OCI-LY7 (cell line): Measurements from ENCODE around the gene MYLK. TPM values are rescaled to one million over a fixed set of nuclear protein-coding genes. Genes with fewer than 3 reads are reported as not detected.

Experiments used
- BruUV-seq: library from RNA; stranded (reverse); fragments of 400-500 nt; replicated peaks from 2 replicates; lab custom pipeline; 2021; lab: Mats Ljungman, UMichigan
- CTCF ChIA-PET: fragments of 300-600 bp; sonication (Branson Sonifier 250); formaldehyde crosslinking; loops from one replicate; lab custom pipeline; 2022; ENCODE audit warnings: antibody characterized with exemption; ENCODE audit not compliant: unreplicated experiment; lab: Charles Lee
- POLR2A ChIA-PET: fragments of 300-600 bp; sonication (Branson Sonifier 250); formaldehyde crosslinking; loops from one replicate; lab custom pipeline; 2022; ENCODE audit warnings: antibody characterized with exemption; lab: Charles Lee
- DNase-seq: peaks from one replicate; pipeline ENCODE4 v3.0.0-alpha.2; 2015; ENCODE audit warnings: low spot score
- H2AFZ ChIP-seq: fragments of 200-600 bp; sonication (generic), shearing (Covaris generic); 2 replicates; pipeline ENCODE4 v1.6.1; 2014; ENCODE audit warnings: mild to moderate bottlenecking, antibody characterized with exemption, low read length, moderate library complexity
- H3K27ac ChIP-seq: fragments of 200-600 bp; sonication (generic); 2 replicates; pipeline ENCODE4 v1.5.1; 2014; ENCODE audit warnings: mixed run types, low read depth, mild to moderate bottlenecking, moderate library complexity, low read length, inconsistent platforms; ENCODE audit not compliant: poor library complexity, severe bottlenecking
- H3K36me3 ChIP-seq: fragments of 200-600 bp; sonication (generic); 2 replicates; pipeline ENCODE4 v1.6.1; 2014; ENCODE audit warnings: mild to moderate bottlenecking, antibody characterized with exemption, low read length, moderate library complexity, mixed read lengths; ENCODE audit not compliant: insufficient read depth
- H3K4me1 ChIP-seq: fragments of 200-600 bp; sonication (generic); 2 replicates; pipeline ENCODE4 v1.5.1; 2014; ENCODE audit warnings: mild to moderate bottlenecking, low read length; ENCODE audit not compliant: insufficient read depth, poor library complexity, severe bottlenecking
- H3K4me2 ChIP-seq: fragments of 200-600 bp; sonication (generic); 2 replicates; pipeline ENCODE4 v1.6.1; 2014; ENCODE audit warnings: mild to moderate bottlenecking, low read length
- H3K4me3 ChIP-seq: fragments of 200-600 bp; sonication (generic); 2 replicates; pipeline ENCODE4 v1.5.1; 2014; ENCODE audit warnings: mild to moderate bottlenecking, low read depth, low read length; ENCODE audit not compliant: poor library complexity, severe bottlenecking
- H3K79me2 ChIP-seq: fragments of 200-600 bp; sonication (generic); 2 replicates; pipeline ENCODE4 v1.6.1; 2016; ENCODE audit warnings: low read depth, mild to moderate bottlenecking, low read length, moderate library complexity, mixed read lengths; ENCODE audit not compliant: insufficient read depth
- H3K9me2 ChIP-seq: fragments of 200-600 bp; sonication (generic); 2 replicates; pipeline ENCODE4 v1.6.1; 2016; ENCODE audit warnings: mild to moderate bottlenecking, low read length, mixed read lengths; ENCODE audit not compliant: insufficient read depth
- H3K9me3 ChIP-seq: fragments of 200-600 bp; sonication (generic); 2 replicates; pipeline ENCODE4 v1.6.1; 2014; ENCODE audit warnings: mild to moderate bottlenecking, mixed run types, low read length, mixed read lengths
- H4K20me1 ChIP-seq: fragments of 200-600 bp; sonication (generic); 2 replicates; pipeline ENCODE4 v1.6.1; 2014; ENCODE audit warnings: mild to moderate bottlenecking, antibody characterized with exemption, low read length, moderate library complexity, mixed read lengths; ENCODE audit not compliant: insufficient read depth
- CTCF ChIP-seq: fragments of 200-600 bp; sonication (generic); conservative IDR thresholded peaks from 2 replicates; pipeline ENCODE4 v1.5.1; 2014; ENCODE audit warnings: mild to moderate bottlenecking, antibody characterized with exemption, low read length, moderate library complexity, mixed read lengths
- EZH2phosphoT487 ChIP-seq: fragments of 200-600 bp; sonication (generic); IDR thresholded peaks from 2 replicates; pipeline ENCODE4 v1.6.1; 2018; ENCODE audit warnings: low read depth, borderline replicate concordance, mild to moderate bottlenecking, mixed run types, antibody characterized with exemption, low read length, moderate library complexity, mixed read lengths
- intact Hi-C: fragments of 100-400 bp; cut with micrococcal nuclease; formaldehyde crosslinking; loops from one replicate; pipeline ENCODE4 v1.10.0; 2022; ENCODE audit not compliant: unreplicated experiment
- total RNA-seq, 2 experiments: library from RNA; depleted of rRNA in 1 of 2; stranded (reverse); fragments of >200 nt in 1 of 2; shearing (Covaris generic) in 1 of 2; gene quantifications; 2 replicates each; pipeline ENCODE4 v1.2.3, GENCODE V29; 2014 to 2022

MYLK gene
- total RNA-seq, 2 experiments from 2014 or later: not detected

- no peak overlapping the region for H3K27ac ChIP-seq
- no peaks in the 10 kb centered on the region for H4K20me1 ChIP-seq
- no peak overlapping the region for H2AFZ ChIP-seq
- POLR2A ChIA-PET: no interaction called here
- H3K9me3 ChIP-seq: no peaks in the 10 kb centered on the region
- no peak overlapping the region for H3K4me2 ChIP-seq
- H3K79me2 ChIP-seq: no peaks in the 10 kb centered on the region
- intact Hi-C loops: no loop called here
- no peak for DNase-seq
- BruUV-seq: no TSS peak
- no peaks in the 10 kb centered on the region for H3K36me3 ChIP-seq
- H3K9me2 ChIP-seq: no peaks in the 10 kb centered on the region
- CTCF ChIA-PET: no interaction called here
- no peak overlapping the region for H3K4me3 ChIP-seq
- no peak for TF ChIP-seq EZH2phosphoT487
- TF ChIP-seq CTCF: no peak
- H3K4me1 ChIP-seq: no peaks in the 10 kb centered on the region
Observed at GRCh38 chr3:123638936-123639689, 245.0 kb downstream of the MYLK start.

GRCh38 chr3:123637841-123638240 is 246.3 kb downstream of the MYLK start:
- Histone ChIP-seq H3K4me2 (no peak overlapping the region), H3K27ac (no peak overlapping the region), H3K36me3 (no peaks in the 10 kb centered on the region), H3K79me2 (no peaks in the 10 kb centered on the region), H3K9me2 (no peaks in the 10 kb centered on the region), H2AFZ (no peak overlapping the region), H3K4me1 (no peaks in the 10 kb centered on the region), H4K20me1 (no peaks in the 10 kb centered on the region), H3K4me3 (no peak overlapping the region), H3K9me3 (no peaks in the 10 kb centered on the region)
- no TSS peak for BruUV-seq
- intact Hi-C loops: no loop called here
- CTCF ChIA-PET: no interaction called here
- DNase-seq: no peak
- POLR2A ChIA-PET: no interaction called here
- no peak for TF ChIP-seq EZH2phosphoT487
- TF ChIP-seq CTCF: no peak

GRCh38 chr3:123637131-123637530 is 247.0 kb downstream of the MYLK start:
- Histone ChIP-seq H2AFZ (no peak overlapping the region), H3K9me2 (no peaks in the 10 kb centered on the region), H3K4me3 (no peak overlapping the region), H3K9me3 (no peaks in the 10 kb centered on the region), H3K36me3 (no peaks in the 10 kb centered on the region), H3K27ac (no peak overlapping the region), H3K4me1 (no peaks in the 10 kb centered on the region), H3K4me2 (no peak overlapping the region), H3K79me2 (no peaks in the 10 kb centered on the region), H4K20me1 (no peaks in the 10 kb centered on the region)
- BruUV-seq: no TSS peak
- CTCF ChIA-PET: no interaction called here
- POLR2A ChIA-PET: no interaction called here
- no peak for DNase-seq
- intact Hi-C loops: no loop called here
- TF ChIP-seq EZH2phosphoT487: no peak
- TF ChIP-seq CTCF: no peak
